Muscle of arm (tissue), 14 donors: ENCODE measurements around the gene LBR. TPM values are rescaled to one million over a fixed set of nuclear protein-coding genes. Genes with fewer than 3 reads are reported as not detected.
"Not testable (repeated sequence)": the region's sequence is repeated elsewhere in the genome, so short reads cannot be mapped to it uniquely, and the experiment has no call there.

Source experiments
- DNase-seq: peaks from one replicate; pipeline ENCODE4 v3.0.0-alpha.2; 2013
- long read RNA-seq, 11 donors: transcript quantifications; one replicate each; lab custom pipeline, GENCODE V29; 2026
- polyA plus RNA-seq, 12 donors: library from polyadenylated mRNA; unstranded; fragments of 120-200 nt; gene quantifications; one replicate each; pipeline ENCODE4 v1.2.1, GENCODE V29; 2013; ENCODE audit not compliant: insufficient read length in 12 of 12

Gene LBR
- 10 to 100 TPM in 11 of 12 donors, not detected in 1; 30.1 to 68.3 (median 49.8) TPM for polyA plus RNA-seq
- long read RNA-seq, donor 1, transcript LBR-201 (14 exons, 3,745 nt): major isoform, 6 of 13 reads
- long read RNA-seq, donor 1, partial matches to known transcripts: 5 of 13 reads
- long read RNA-seq, donor 1, other reads (novel, unspliced or antisense): 0 of 13 reads
- long read RNA-seq, donor 2, transcript LBR-201 (14 exons, 3,745 nt): major isoform, 18 of 19 reads
- long read RNA-seq, donor 2, partial matches to known transcripts: 0 of 19 reads
- long read RNA-seq, donor 2, other reads (novel, unspliced or antisense): 0 of 19 reads
- long read RNA-seq, donor 3, partial matches to known transcripts: 0 of 5 reads
- long read RNA-seq, donor 3, other reads (novel, unspliced or antisense): 0 of 5 reads
- long read RNA-seq, donor 4, partial matches to known transcripts: 0 of 5 reads
- long read RNA-seq, donor 4, other reads (novel, unspliced or antisense): 0 of 5 reads
- long read RNA-seq, donor 5, transcript LBR-201 (14 exons, 3,745 nt): major isoform, 12 of 16 reads
- long read RNA-seq, donor 5, partial matches to known transcripts: 0 of 16 reads
- long read RNA-seq, donor 5, other reads (novel, unspliced or antisense): 0 of 16 reads
- long read RNA-seq, donor 6, transcript LBR-201 (14 exons, 3,745 nt): major isoform, 9 of 9 reads
- long read RNA-seq, donor 6, partial matches to known transcripts: 0 of 9 reads
- long read RNA-seq, donor 6, other reads (novel, unspliced or antisense): 0 of 9 reads
- long read RNA-seq, donor 7, partial matches to known transcripts: 0 of 3 reads
- long read RNA-seq, donor 7, other reads (novel, unspliced or antisense): 0 of 3 reads
- long read RNA-seq, donor 8, transcript LBR-201 (14 exons, 3,745 nt): major isoform, 7 of 9 reads
- long read RNA-seq, donor 8, partial matches to known transcripts: 0 of 9 reads
- long read RNA-seq, donor 8, other reads (novel, unspliced or antisense): 0 of 9 reads
- long read RNA-seq, donor 9, partial matches to known transcripts: 0 of 3 reads
- long read RNA-seq, donor 9, other reads (novel, unspliced or antisense): 0 of 3 reads
- long read RNA-seq, donor 10, transcript LBR-201 (14 exons, 3,745 nt): major isoform, 6 of 6 reads
- long read RNA-seq, donor 10, partial matches to known transcripts: 0 of 6 reads
- long read RNA-seq, donor 10, other reads (novel, unspliced or antisense): 0 of 6 reads
- long read RNA-seq, donor 11, transcript LBR-201 (14 exons, 3,745 nt): major isoform, 11 of 11 reads
- long read RNA-seq, donor 11, partial matches to known transcripts: 0 of 11 reads
- long read RNA-seq, donor 11, other reads (novel, unspliced or antisense): 0 of 11 reads

DNA sequence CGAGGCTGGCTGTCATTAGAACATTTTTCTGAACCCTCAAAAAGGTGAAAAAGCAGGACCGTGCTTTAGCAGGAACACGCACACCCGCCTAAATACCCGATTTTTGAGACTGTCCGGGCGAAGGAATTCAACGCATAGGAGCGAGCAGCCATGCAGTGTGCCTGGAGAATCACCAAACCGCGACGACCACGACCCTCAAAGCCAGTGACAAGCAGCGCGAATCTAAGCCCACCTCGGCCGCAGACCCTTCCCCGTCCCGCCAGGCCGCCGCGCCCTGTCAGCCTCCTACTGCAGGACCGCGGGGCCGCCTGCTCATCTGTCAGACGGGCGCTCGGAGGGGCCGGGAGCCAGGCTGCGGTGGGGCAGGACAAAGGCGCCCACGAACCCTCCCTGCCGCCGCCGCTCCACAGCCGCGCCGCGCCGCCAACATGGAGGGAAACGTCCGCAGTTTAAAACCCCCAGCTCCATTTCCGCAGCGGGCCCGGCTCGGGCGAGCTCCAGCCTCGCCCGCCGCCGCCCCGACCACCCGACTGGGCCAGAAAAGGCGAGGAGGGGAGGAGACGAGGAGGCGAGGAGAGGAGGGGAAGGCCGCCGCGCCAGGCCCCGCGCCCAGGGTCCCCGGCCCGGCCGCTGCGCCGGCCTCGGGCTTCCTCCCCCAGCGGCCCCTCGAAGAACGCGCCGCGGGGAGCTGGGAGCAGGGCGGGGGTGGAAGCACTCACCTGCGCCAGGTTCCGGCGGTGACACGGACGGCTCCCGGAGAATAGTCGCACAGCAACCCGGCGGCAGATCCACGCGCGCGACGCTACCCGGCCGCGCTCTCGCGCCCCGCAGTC, at the start of gene LBR:
LBR (minus strand) TSS at position 804 of the 833 bp plus-strand sequence. CDS start 3,963 bp downstream, outside the sequence.
- DNase-seq: peak; percentile 33

GRCh38 chr1:225477296-225477911, 49.6 kb upstream of the LBR start:
- no peak for DNase-seq

- no peak for DNase-seq
Observed at GRCh38 chr1:225476538-225476988, 48.7 kb upstream of the LBR start.

DNA sequence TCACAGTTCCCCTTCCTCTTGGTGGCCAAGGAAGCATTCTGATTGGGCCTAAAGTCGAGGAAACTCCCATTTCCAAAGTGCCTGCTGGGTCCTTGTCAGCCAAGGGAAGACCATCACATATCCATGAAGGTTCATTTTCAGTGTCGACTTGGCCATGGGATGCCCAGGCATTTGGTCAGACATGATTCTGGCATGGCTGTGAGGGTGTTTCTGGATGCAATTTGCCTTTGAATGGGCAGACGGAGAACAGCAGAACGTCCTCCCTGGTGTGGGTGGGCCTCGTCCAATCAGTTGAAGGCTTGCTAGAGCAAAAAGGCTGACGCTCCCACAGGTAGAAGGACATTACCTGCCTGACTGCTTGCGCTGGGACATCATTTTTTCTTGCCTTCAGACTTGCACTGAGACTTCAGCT, 48.3 kb upstream of the LBR start:
- DNase-seq: no peak

DNA sequence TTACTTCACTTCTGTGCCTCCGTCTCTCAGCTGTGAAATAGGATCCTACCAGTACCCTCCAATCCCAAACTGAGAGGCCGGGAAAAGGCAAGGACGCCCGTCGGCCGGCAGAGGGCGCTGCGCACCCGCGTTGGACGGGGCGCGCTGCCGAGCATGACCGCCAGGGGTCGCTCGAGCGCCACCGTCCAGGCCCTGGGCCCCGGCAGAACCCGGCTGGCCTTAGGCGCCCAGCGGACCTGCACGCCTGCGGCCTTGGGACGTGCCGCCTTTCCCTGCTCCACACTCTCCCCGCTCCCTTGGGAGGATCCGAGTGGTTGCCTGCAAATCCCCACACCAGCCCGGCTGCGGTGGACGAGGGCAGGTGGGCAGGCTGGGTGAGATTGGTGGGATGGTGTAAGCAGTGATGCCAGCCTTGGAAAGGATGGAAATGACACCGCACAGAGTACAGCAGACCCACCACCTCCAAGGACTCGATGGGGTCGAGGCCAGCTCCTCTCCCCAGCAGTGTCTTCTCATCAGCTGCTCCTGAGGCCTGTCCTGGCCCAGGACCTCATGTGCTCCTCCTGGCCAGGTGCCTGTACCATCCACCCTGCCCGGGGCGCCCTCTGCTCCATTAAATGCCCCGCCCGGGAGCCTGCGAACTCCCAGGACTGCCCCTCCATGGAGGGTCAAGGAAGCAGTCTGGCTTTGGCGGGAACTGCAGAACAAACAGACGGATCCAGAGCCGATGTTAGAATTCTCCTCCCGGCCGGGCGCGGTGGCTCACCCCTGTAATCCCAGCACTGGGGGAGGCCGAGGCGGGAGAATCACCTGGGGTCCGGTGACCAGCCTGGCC, 47.4 kb upstream of the LBR start:
- peak; percentile 66 for DNase-seq

DNA sequence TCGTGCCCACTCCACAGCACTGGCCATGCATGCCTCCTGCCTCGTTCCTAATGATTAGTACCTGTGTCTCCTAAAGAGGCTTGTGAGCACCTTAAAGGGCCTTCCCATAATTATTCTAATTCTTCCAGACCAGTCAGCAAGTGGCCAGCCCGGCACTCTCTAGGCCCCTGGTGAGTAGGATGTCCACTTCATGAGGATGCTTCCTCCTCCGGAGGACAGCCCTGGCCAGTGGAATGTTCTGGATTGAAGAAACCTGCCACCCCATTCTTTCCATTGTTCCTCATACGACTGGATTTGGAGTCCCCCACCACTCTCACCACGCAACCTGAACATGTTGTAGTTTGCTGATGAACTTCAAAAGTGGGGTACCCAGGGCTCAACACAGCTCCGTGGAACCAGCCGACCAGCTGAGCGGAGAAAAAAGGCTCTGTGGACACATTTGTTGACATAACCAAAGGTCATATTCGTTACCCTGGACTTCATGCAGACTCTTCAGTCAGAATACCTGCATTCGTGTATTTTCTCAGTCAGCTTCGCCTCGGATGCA, 46.7 kb upstream of the LBR start:
- no peak for DNase-seq

DNA sequence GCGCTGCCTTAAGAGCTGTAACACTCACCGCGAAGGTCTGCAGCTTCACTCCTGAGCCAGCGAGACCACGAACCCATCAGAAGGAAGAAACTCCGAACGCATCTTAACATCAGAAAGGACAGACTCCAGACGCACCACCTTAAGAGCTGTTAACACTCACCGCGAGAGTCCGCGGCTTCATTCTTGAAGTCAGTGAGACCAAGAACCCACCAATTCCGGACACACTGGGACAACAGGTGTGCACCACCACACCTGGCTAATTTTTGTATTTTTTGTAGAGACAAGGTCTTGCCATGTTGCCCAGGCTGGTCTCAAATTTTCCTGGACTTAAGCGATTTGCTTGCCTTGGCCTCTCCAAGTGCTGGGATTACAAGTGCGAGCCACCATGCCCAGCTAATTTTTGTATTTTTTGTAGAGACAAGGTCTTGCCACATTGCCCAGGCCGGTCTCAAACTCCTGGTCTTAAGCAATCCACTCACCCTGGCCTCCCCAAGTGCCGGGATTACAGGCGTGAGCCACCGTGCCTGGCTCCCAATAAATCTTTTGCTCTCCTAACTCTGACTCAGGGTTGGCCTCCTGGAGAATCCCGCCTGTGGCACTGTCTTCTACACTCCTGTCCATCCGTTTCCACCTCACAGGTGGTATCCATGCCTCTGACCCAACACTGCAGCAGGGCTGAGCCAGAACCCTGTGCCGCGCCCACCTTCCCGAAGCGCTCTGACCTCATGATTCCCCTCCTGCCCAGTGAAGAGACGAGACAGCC, 46.0 kb upstream of the LBR start:
- DNase-seq: not testable (repeated sequence)

DNA sequence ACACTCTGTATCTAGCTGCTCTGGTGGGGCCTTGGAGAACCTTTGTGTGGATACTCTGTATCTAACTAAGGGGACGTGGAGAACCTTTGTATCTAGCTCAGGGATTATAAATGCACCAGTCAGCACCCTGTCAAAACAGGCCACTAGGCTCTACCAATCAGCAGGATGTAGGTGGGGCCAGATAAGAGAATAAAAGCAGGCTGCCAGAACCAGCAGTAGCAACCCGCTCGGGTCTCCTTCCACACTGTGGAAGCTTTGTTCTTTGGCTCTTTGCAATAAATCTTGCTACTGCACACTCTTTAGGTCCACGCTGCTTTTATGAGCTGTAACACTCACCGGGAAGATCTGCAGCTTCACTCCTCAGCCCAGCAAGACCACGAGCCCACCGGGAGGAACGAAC, 45.4 kb upstream of the LBR start:
- DNase-seq: not testable (repeated sequence)

- DNase-seq: no peak
Observed at GRCh38 chr1:225471453-225472301, 43.8 kb upstream of the LBR start.

- DNase-seq: no peak
Observed at GRCh38 chr1:225471109-225471452, 43.2 kb upstream of the LBR start.

GRCh38 chr1:225470211-225471108, 42.6 kb upstream of the LBR start:
- no peak for DNase-seq

GRCh38 chr1:225469051-225469450, 41.2 kb upstream of the LBR start:
- no peak for DNase-seq

DNA sequence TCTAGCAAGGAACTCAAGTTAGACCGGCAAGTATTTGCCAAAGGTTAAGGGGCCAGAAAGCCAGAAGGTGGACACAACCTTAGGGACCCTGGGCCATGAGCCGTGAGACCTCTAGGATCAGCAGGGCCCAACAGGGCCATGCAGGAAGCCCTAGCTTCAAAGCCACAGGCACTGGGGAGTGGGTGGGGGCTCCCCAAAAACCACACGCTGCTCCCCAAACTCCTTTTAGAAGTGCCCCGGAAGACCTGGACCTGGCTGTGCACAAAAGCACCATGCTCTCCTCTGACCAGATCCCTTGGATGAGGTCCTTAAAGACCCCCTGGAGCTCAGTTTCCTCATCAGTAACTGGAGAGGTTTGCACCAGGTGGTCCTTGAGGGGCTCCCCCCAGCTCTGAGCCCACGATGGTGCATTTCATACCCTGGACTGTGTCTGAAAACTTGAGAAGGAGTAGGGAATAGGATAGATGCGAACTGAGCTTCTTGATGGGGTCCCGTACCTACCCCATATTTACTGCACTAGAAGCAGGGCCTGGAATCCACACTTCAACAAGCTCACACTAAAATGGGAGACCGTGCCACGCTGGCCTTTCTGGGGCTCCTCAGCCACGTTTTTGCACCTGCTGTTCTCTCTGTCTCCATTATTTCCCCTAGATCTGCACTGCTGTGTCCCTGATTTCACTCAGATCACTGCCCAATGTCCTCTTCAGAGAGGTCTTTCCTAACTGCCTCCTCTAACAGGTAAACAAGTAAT, 40.6 kb upstream of the LBR start:
- DNase-seq: no peak

- peak; percentile 55 for DNase-seq
Observed at GRCh38 chr1:225467193-225468020, 39.6 kb upstream of the LBR start.

- no peak for DNase-seq
Observed at GRCh38 chr1:225466848-225467192, 39.0 kb upstream of the LBR start.
